Mucosa of rectum (tissue), 2 donors: Measurements from ENCODE around the gene PAAF1.

Experiments
- H3K27ac ChIP-seq, 2 donors: one replicate each; pipeline ENCODE4 v1.7.0; 2013; ENCODE audit warnings: inconsistent platforms in 2 of 2, low read depth in 2 of 2, low read length in 2 of 2
- H3K27me3 ChIP-seq, 2 donors: one replicate each; pipeline ENCODE4 v1.7.0; 2013; ENCODE audit warnings: low read length in 2 of 2; ENCODE audit not compliant: control insufficient read depth in 2 of 2, insufficient read depth in 2 of 2
- H3K36me3 ChIP-seq, 2 donors: one replicate each; pipeline ENCODE4 v1.7.0; 2013; ENCODE audit warnings: low read length in 2 of 2; ENCODE audit not compliant: control insufficient read depth in 2 of 2, insufficient read depth in 2 of 2
- H3K4me1 ChIP-seq, 2 donors: one replicate each; pipeline ENCODE4 v1.7.0; 2013; ENCODE audit warnings: low read length in 2 of 2, mild to moderate bottlenecking in 1 of 2; ENCODE audit not compliant: control insufficient read depth in 2 of 2, insufficient read depth in 2 of 2
- H3K4me3 ChIP-seq, 2 donors: one replicate each; pipeline ENCODE4 v1.7.0; 2013; ENCODE audit warnings: low read length in 2 of 2
- H3K9ac ChIP-seq, 2 donors: one replicate each; pipeline ENCODE4 v1.7.0; 2013; ENCODE audit warnings: low read length in 2 of 2, low read depth in 1 of 2, mild to moderate bottlenecking in 1 of 2
- H3K9me3 ChIP-seq, 2 donors: one replicate each; pipeline ENCODE4 v1.7.0; 2013; ENCODE audit warnings: low read length in 2 of 2; ENCODE audit not compliant: control insufficient read depth in 2 of 2
- donor health status: healthy.
- donor health status: Normal muscosa, but diverticular disease.

Gene PAAF1

GRCh38 chr11:73956876-73957653 is 80.3 kb downstream of the PAAF1 start:
- Histone ChIP-seq H3K27me3 (no peaks in the 10 kb centered on the region), H3K4me3 (peak overlapping the region in 1 of 2 donors; percentile 16)

GRCh38 chr11:73957654-73958361 is 81.0 kb downstream of the PAAF1 start:
- Histone ChIP-seq H3K4me1 (peaks cover 0 to 6% of the 10 kb centered on the region in 2 donors), H3K36me3 (no peaks in the 10 kb centered on the region), H3K4me3 (peak overlapping the region in 1 of 2 donors; percentile 16), H3K27ac (no peak overlapping the region), H3K9me3 (no peaks in the 10 kb centered on the region), H3K27me3 (no peaks in the 10 kb centered on the region), H3K9ac (no peak overlapping the region)

More at GRCh38 chr11:73956876-73957653, 80.3 kb downstream of the PAAF1 start:
- Histone ChIP-seq H3K9ac (no peak overlapping the region), H3K36me3 (no peaks in the 10 kb centered on the region), H3K27ac (no peak overlapping the region), H3K4me1 (peaks cover 0 to 6% of the 10 kb centered on the region in 2 donors), H3K9me3 (no peaks in the 10 kb centered on the region)

- Histone ChIP-seq H3K9me3 (no peaks in the 10 kb centered on the region), H3K36me3 (no peaks in the 10 kb centered on the region), H3K27me3 (no peaks in the 10 kb centered on the region), H3K27ac (no peak overlapping the region), H3K4me3 (no peak overlapping the region), H3K4me1 (peaks cover 0 to 6% of the 10 kb centered on the region in 2 donors), H3K9ac (no peak overlapping the region)
Observed at GRCh38 chr11:73958521-73959141, 81.8 kb downstream of the PAAF1 start.

- Histone ChIP-seq H3K9ac (no peak overlapping the region), H3K9me3 (no peaks in the 10 kb centered on the region), H3K27ac (no peak overlapping the region), H3K4me1 (peaks cover 0 to 8% of the 10 kb centered on the region in 2 donors), H3K4me3 (no peak overlapping the region), H3K36me3 (no peaks in the 10 kb centered on the region), H3K27me3 (peaks cover 0 to 2% of the 10 kb centered on the region in 2 donors)
Observed at GRCh38 chr11:73961321-73961720, 84.5 kb downstream of the PAAF1 start.

GRCh38 chr11:73962101-73962705 is 85.4 kb downstream of the PAAF1 start:
- no peak overlapping the region for H3K9ac ChIP-seq
- H3K4me1 ChIP-seq = peaks cover 0 to 8% of the 10 kb centered on the region in 2 donors
- no peak overlapping the region for H3K4me3 ChIP-seq
- peaks cover 0 to 2% of the 10 kb centered on the region in 2 donors for H3K27me3 ChIP-seq
- H3K36me3 ChIP-seq = no peaks in the 10 kb centered on the region
- H3K27ac ChIP-seq = no peak overlapping the region
- no peaks in the 10 kb centered on the region for H3K9me3 ChIP-seq

- Histone ChIP-seq H3K9ac (no peak overlapping the region), H3K4me1 (peaks cover 0 to 3% of the 10 kb centered on the region in 2 donors), H3K27me3 (peaks cover 0 to 2% of the 10 kb centered on the region in 2 donors), H3K36me3 (no peaks in the 10 kb centered on the region), H3K9me3 (no peaks in the 10 kb centered on the region), H3K27ac (no peak overlapping the region), H3K4me3 (no peak overlapping the region)
Observed at GRCh38 chr11:73963861-73964260, 87.1 kb downstream of the PAAF1 start.

GRCh38 chr11:73965076-73965763 is 88.4 kb downstream of the PAAF1 start:
- Histone ChIP-seq H3K36me3 (no peaks in the 10 kb centered on the region), H3K27ac (no peak overlapping the region), H3K9me3 (no peaks in the 10 kb centered on the region), H3K4me1 (peaks cover 0 to 3% of the 10 kb centered on the region in 2 donors), H3K27me3 (peaks cover 0 to 2% of the 10 kb centered on the region in 2 donors), H3K4me3 (no peak overlapping the region), H3K9ac (no peak overlapping the region)

GRCh38 chr11:73965764-73966121 is 88.9 kb downstream of the PAAF1 start:
- Histone ChIP-seq H3K36me3 (no peaks in the 10 kb centered on the region), H3K9me3 (no peaks in the 10 kb centered on the region), H3K4me3 (no peak overlapping the region), H3K4me1 (peaks cover 0 to 3% of the 10 kb centered on the region in 2 donors), H3K27me3 (peaks cover 0 to 2% of the 10 kb centered on the region in 2 donors), H3K9ac (no peak overlapping the region), H3K27ac (no peak overlapping the region)

GRCh38 chr11:73968356-73968966 is 91.7 kb downstream of the PAAF1 start:
- Histone ChIP-seq H3K36me3 (no peaks in the 10 kb centered on the region), H3K27me3 (peaks cover 0 to 2% of the 10 kb centered on the region in 2 donors), H3K9ac (no peak overlapping the region), H3K27ac (no peak overlapping the region), H3K4me1 (peaks cover 8 to 12% of the 10 kb centered on the region in 2 donors), H3K9me3 (no peaks in the 10 kb centered on the region), H3K4me3 (no peak overlapping the region)
